Measurements from ENCODE around the gene CDC20B. TPM values are rescaled to one million over a fixed set of nuclear protein-coding genes. Genes with fewer than 3 reads are reported as not detected.

CDC20B gene
- total and polyA plus RNA-seq, 8 donors: not detected

DNA sequence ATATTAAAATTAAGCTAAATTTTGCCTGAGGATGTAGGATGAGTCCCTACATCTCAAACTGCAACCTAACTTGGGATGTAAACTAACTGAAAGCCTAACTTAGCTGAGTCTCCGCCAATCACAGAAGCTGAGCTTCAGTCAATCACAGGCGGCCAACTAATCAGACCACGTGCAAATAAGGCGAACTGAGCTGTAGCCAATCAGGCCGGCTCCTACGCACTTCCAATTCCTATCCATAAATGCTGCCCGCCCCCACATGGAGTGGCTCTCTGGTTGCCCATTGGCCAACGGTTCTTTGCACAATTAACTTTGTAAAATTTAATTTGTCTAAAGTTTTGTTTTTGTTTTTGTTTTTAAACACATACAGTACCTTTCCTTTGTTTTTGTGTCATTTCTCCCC is 26.9 kb downstream of the CDC20B start:
- H3K27me3 ChIP-seq: no peaks in the 10 kb centered on the region
- no peaks in the 10 kb centered on the region for H3K4me1 ChIP-seq
- FAIRE-seq: no peak
- no peak for DNase-seq
- no peak overlapping the region for H3K27ac ChIP-seq
- no peaks in the 10 kb centered on the region for H3K9me3 ChIP-seq
- H3K36me3 ChIP-seq: no peaks in the 10 kb centered on the region
- intact Hi-C loops (cut with DNase I): loop anchor here in 2 of 3 donors (5.0 to 10.0 kb wide), 3 partner anchors 201 to 239 kb away; no protein-coding TSS in a partner anchor
- no peak for TF ChIP-seq CTCF (IDR thresholded peaks at IDR 0.05)
- peak in 1 of 4 donors; percentile 8 for ATAC-seq
- 60 to 64% methylated on average over 8 of the region's 8 CpGs for WGBS, 2 donors
- no peak overlapping the region for H3K4me3 ChIP-seq

DNA sequence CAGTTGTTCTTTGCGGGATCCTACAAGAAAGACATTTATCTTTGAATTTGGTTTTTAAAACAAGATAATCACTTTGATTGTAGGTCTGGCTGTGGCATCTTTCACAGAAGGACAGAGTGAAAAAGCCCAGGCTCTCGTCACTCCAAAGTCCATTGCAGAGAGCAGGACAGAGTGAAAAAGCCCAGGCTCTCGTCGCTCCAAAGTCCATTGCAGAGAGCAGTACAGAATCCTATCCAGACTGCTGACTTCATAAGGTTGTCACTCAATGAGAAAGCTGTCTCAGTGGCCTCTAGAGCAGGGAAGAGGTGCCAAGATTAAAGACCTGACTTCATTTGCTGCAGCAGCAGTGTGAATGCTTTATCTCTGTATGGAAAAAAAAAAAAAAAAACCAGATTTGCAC is 29.4 kb downstream of the CDC20B start:
- intact Hi-C loops (cut with DNase I): loop anchor here in 2 of 3 donors (10.0 kb wide), 2 partner anchors 199 to 209 kb away; no protein-coding TSS in a partner anchor
- WGBS, 2 donors: 24 to 40% methylated on average over 4 of the region's 4 CpGs
- Histone ChIP-seq H3K27me3 (no peaks in the 10 kb centered on the region), H3K4me3 (no peak overlapping the region), H3K27ac (no peak overlapping the region), H3K4me1 (no peaks in the 10 kb centered on the region), H3K9me3 (no peaks in the 10 kb centered on the region), H3K36me3 (no peaks in the 10 kb centered on the region)
- ATAC-seq (no peak), DNase-seq (no peak), FAIRE-seq (no peak)
- TF ChIP-seq CTCF (IDR thresholded peaks at IDR 0.05): no peak

- H3K27me3 ChIP-seq: no peaks in the 10 kb centered on the region
- intact Hi-C loops (cut with DNase I): loop anchor here in 2 of 3 donors (10.0 kb wide), 2 partner anchors 197 to 207 kb away; no protein-coding TSS in a partner anchor
- DNase-seq (no peak), ATAC-seq (no peak), FAIRE-seq (no peak)
- no peak for TF ChIP-seq CTCF (IDR thresholded peaks at IDR 0.05)
- no peaks in the 10 kb centered on the region for H3K4me1 ChIP-seq
- WGBS, 2 donors: 73 to 82% methylated on average over 9 of the region's 9 CpGs
- H3K36me3 ChIP-seq: no peaks in the 10 kb centered on the region
- no peak overlapping the region for H3K27ac ChIP-seq
- H3K9me3 ChIP-seq: no peaks in the 10 kb centered on the region
- no peak overlapping the region for H3K4me3 ChIP-seq
Measured at GRCh38 chr5:55141945-55142690, 30.9 kb downstream of the CDC20B start.

DNA sequence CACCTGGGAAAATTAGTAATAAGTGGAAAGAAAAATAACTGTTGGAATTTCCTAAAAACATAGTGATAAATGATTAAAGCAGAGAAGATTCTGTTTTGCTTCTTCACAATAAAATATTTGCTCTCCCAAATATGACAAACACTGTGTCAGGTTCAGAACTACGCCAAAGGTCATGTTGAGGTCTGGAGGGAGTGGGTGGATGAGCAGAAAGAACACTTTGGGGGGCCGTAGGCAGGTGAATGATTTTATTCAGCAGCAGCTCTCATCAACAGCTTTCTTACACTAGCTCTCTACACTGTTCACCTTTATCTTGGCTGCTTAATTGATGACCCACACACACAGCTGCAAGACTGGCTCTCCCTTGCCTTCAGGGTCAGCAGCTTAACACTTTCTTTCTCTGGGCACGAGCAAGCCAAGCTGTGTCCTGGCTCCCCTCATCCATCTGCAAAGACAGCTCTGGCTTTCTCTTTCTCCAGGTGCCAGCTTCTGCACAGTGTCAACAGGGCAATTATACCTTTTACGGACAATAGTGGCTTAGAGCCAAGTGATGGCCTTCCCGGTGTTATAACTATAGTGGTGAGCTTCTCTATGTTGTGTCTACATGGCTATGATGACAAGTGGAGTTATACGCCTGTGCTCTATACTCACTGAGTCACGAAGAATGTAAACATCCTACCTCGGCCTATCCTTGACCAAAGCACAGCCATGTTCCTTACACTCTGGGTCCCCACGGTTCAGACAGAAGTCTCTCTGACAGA is 31.9 kb downstream of the CDC20B start:
- Histone ChIP-seq H3K27me3 (no peaks in the 10 kb centered on the region), H3K4me1 (no peaks in the 10 kb centered on the region), H3K9me3 (no peaks in the 10 kb centered on the region), H3K27ac (no peak overlapping the region), H3K36me3 (no peaks in the 10 kb centered on the region), H3K4me3 (no peak overlapping the region)
- TF ChIP-seq CTCF (IDR thresholded peaks at IDR 0.05): no peak
- no peak for DNase-seq
- 63 to 68% methylated on average over 9 of the region's 9 CpGs for WGBS, 2 donors
- FAIRE-seq: no peak
- ATAC-seq: no peak
- intact Hi-C loops (cut with DNase I): loop anchor here in 2 of 3 donors (10.0 kb wide), 2 partner anchors 196 to 206 kb away; no protein-coding TSS in a partner anchor

Data from pancreas (tissue), 10 donors.